Adrenal gland (tissue), 5 donors: Measurements from ENCODE around the gene HMCN2.

ENCODE experiments used
- POLR2A ChIP-seq, 2 donors: fragments of 450-650 bp; IDR thresholded peaks; one replicate each; pipeline ENCODE4 v1.6.1; 2017; ENCODE audit warnings: antibody characterized with exemption in 2 of 2, mild to moderate bottlenecking in 2 of 2, moderate library complexity in 1 of 2
- TF ChIP-seq, protein P1 (sequence below), 6 experiments: fragments of 450-650 bp in 4 of 6; fragments of 200-600 bp in 2 of 6; sonication (generic) in 1 of 6; IDR thresholded peaks; 1 replicate in 5 of 6; 2 replicates in 1 of 6; pipeline versions ENCODE4 v1.5.1 to v1.8.0; 2016 to 2021; ENCODE audit warnings: antibody characterized with exemption in 6 of 6, mild to moderate bottlenecking in 2 of 6, moderate library complexity in 1 of 6
- donor health status: DM: no; HTN: no; CAD: no.

DNA sequence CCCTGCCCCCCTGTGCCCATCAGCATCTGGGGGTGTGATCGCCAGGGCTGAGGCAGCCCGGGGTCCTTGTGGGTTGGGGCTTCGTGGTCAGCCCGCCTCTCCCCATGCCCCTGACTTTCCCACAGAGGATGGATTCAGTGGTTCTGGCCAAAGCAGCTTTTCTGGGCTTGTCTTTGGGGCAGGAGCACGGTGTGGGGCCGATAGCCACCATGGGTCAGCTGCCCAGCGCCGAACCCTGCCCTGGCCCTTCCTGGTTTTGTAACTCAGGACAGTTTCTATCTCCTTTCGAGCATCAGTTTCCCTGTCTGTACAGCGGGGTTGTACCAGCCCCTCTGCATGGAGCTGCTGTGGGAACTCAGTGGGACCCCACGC, 77.1 kb downstream of the HMCN2 start:
- TF ChIP-seq, protein P1, sequence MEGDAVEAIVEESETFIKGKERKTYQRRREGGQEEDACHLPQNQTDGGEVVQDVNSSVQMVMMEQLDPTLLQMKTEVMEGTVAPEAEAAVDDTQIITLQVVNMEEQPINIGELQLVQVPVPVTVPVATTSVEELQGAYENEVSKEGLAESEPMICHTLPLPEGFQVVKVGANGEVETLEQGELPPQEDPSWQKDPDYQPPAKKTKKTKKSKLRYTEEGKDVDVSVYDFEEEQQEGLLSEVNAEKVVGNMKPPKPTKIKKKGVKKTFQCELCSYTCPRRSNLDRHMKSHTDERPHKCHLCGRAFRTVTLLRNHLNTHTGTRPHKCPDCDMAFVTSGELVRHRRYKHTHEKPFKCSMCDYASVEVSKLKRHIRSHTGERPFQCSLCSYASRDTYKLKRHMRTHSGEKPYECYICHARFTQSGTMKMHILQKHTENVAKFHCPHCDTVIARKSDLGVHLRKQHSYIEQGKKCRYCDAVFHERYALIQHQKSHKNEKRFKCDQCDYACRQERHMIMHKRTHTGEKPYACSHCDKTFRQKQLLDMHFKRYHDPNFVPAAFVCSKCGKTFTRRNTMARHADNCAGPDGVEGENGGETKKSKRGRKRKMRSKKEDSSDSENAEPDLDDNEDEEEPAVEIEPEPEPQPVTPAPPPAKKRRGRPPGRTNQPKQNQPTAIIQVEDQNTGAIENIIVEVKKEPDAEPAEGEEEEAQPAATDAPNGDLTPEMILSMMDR (IDR thresholded peaks at IDR 0.05) = no peak
- TF ChIP-seq POLR2A (IDR thresholded peaks at IDR 0.05) = no peak
